ENCODE data around the gene SLC35E2B.
A peak's percentile ranks its signal among the peaks of the same experiment; 100 is the strongest.
"Not testable (repeated sequence)": the region's sequence is repeated elsewhere in the genome, so short reads cannot be mapped to it uniquely, and the experiment has no call there.

The SLC35E2B gene

GRCh38 chr1:1703796-1704195, 11.2 kb upstream of the SLC35E2B start:
- no peak for DNase-seq (ENCODE audit: low read depth)

- DNase-seq (ENCODE audit: low read depth): not testable (repeated sequence)
Measured at GRCh38 chr1:1702506-1702905, 9.9 kb upstream of the SLC35E2B start.

GRCh38 chr1:1700557-1700956, 8.0 kb upstream of the SLC35E2B start:
- DNase-seq (ENCODE audit: low read depth): not testable (repeated sequence)

GRCh38 chr1:1700067-1700466, 7.5 kb upstream of the SLC35E2B start:
- not testable (repeated sequence) for DNase-seq (ENCODE audit: low read depth)

- not testable (repeated sequence) for DNase-seq (ENCODE audit: low read depth)
Measured at GRCh38 chr1:1699061-1699460, 6.5 kb upstream of the SLC35E2B start.

GRCh38 chr1:1697358-1698183, 5.0 kb upstream of the SLC35E2B start:
- DNase-seq (ENCODE audit: low read depth): not testable (repeated sequence)

- DNase-seq (ENCODE audit: low read depth): not testable (repeated sequence)
Measured at GRCh38 chr1:1696431-1697357, 4.1 kb upstream of the SLC35E2B start.

GRCh38 chr1:1692324-1692713, 276 bp downstream of the SLC35E2B start:
- peak; percentile 3 for DNase-seq (ENCODE audit: low read depth)

- not testable (repeated sequence) for DNase-seq (ENCODE audit: low read depth)
Measured at GRCh38 chr1:1691443-1691842, 1.2 kb downstream of the SLC35E2B start.

- DNase-seq (ENCODE audit: low read depth): not testable (repeated sequence)
Measured at GRCh38 chr1:1689526-1689925, 3.1 kb downstream of the SLC35E2B start.

- no peak for DNase-seq (ENCODE audit: low read depth)
Measured at GRCh38 chr1:1687846-1688245, 4.7 kb downstream of the SLC35E2B start.

GRCh38 chr1:1684031-1684681, 8.4 kb downstream of the SLC35E2B start:
- no peak for DNase-seq (ENCODE audit: low read depth)

- DNase-seq (ENCODE audit: low read depth): no peak
Measured at GRCh38 chr1:1683104-1683905, 9.3 kb downstream of the SLC35E2B start.

GRCh38 chr1:1680912-1681273, 11.7 kb downstream of the SLC35E2B start:
- DNase-seq (ENCODE audit: low read depth): no peak

- no peak for DNase-seq (ENCODE audit: low read depth)
Measured at GRCh38 chr1:1680031-1680911, 12.3 kb downstream of the SLC35E2B start.

GRCh38 chr1:1678581-1679380, 13.8 kb downstream of the SLC35E2B start:
- no peak for DNase-seq (ENCODE audit: low read depth)

- DNase-seq (ENCODE audit: low read depth): no peak
Measured at GRCh38 chr1:1677718-1678580, 14.6 kb downstream of the SLC35E2B start.

GRCh38 chr1:1676087-1676486, 16.5 kb downstream of the SLC35E2B start:
- not testable (repeated sequence) for DNase-seq (ENCODE audit: low read depth)

GRCh38 chr1:1675218-1675617, 17.4 kb downstream of the SLC35E2B start:
- not testable (repeated sequence) for DNase-seq (ENCODE audit: low read depth)

All from non-pigmented ciliary epithelial cell (primary cell).